Measurements from ENCODE around the gene DHX29.

Gene DHX29

DNA sequence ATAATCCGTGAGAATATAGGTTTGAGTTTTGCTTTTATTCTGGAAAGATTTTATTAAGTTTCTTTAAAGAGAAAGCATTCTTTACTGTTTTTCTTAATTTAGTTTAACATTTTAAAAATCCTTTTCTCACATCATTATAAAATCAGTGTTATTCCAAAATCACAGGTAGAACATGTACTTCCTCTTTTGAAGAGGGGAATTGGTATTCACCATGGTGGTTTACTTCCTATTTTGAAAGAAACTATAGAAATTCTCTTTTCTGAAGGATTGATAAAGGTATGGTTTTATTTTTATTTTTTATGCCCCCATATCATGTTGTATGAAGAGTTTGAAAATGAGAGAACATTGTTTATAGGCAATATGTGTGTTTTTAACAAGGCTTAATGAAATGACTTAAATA, 43.3 kb upstream of the DHX29 start:
- ChIA-PET POLR2A (no interaction called here), CTCF (no interaction called here)
- TF ChIP-seq ZSCAN23 (tag by site-specific recombination; IDR thresholded peaks at IDR 0.05) (no peak), ZNF776 (tag by site-specific recombination; IDR thresholded peaks at IDR 0.05; ENCODE audit: borderline replicate concordance) (no peak), ZNF658 (tag by site-specific recombination; IDR thresholded peaks at IDR 0.05) (no peak), ZNF585B (tag by site-specific recombination; IDR thresholded peaks at IDR 0.05) (no peak), SALL2 (tag by site-specific recombination; IDR thresholded peaks at IDR 0.05; ENCODE audit: borderline replicate concordance) (no peak), ZNF202 (tag by site-specific recombination; IDR thresholded peaks at IDR 0.05; ENCODE audit: borderline replicate concordance) (no peak), ZNF324 (tag by site-specific recombination; IDR thresholded peaks at IDR 0.05) (no peak), ZNF558 (tag by site-specific recombination; IDR thresholded peaks at IDR 0.05) (no peak), BCL6B (tag by site-specific recombination; IDR thresholded peaks at IDR 0.05) (no peak), ZNF354C (tag by site-specific recombination; IDR thresholded peaks at IDR 0.05; ENCODE audit: borderline replicate concordance, low read depth) (no peak), ZNF830 (tag by site-specific recombination; IDR thresholded peaks at IDR 0.05; ENCODE audit: low read depth) (no peak), EGR2 (tag by site-specific recombination; IDR thresholded peaks at IDR 0.05; ENCODE audit: low read depth) (no peak), ZNF19 (tag by site-specific recombination; IDR thresholded peaks at IDR 0.05; ENCODE audit: low read depth) (no peak), KLF7 (tag by site-specific recombination; IDR thresholded peaks at IDR 0.05; ENCODE audit: borderline replicate concordance) (no peak), ZNF571 (tag by site-specific recombination; IDR thresholded peaks at IDR 0.05) (no peak), ZNF501 (tag by site-specific recombination; IDR thresholded peaks at IDR 0.05) (no peak)
- TF ChIP-seq, protein P1, sequence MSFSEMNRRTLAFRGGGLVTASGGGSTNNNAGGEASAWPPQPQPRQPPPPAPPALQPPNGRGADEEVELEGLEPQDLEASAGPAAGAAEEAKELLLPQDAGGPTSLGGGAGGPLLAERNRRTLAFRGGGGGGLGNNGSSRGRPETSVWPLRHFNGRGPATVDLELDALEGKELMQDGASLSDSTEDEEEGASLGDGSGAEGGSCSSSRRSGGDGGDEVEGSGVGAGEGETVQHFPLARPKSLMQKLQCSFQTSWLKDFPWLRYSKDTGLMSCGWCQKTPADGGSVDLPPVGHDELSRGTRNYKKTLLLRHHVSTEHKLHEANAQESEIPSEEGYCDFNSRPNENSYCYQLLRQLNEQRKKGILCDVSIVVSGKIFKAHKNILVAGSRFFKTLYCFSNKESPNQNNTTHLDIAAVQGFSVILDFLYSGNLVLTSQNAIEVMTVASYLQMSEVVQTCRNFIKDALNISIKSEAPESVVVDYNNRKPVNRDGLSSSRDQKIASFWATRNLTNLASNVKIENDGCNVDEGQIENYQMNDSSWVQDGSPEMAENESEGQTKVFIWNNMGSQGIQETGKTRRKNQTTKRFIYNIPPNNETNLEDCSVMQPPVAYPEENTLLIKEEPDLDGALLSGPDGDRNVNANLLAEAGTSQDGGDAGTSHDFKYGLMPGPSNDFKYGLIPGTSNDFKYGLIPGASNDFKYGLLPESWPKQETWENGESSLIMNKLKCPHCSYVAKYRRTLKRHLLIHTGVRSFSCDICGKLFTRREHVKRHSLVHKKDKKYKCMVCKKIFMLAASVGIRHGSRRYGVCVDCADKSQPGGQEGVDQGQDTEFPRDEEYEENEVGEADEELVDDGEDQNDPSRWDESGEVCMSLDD (tag by site-specific recombination; IDR thresholded peaks at IDR 0.05): no peak
- TF ChIP-seq, protein P2, sequence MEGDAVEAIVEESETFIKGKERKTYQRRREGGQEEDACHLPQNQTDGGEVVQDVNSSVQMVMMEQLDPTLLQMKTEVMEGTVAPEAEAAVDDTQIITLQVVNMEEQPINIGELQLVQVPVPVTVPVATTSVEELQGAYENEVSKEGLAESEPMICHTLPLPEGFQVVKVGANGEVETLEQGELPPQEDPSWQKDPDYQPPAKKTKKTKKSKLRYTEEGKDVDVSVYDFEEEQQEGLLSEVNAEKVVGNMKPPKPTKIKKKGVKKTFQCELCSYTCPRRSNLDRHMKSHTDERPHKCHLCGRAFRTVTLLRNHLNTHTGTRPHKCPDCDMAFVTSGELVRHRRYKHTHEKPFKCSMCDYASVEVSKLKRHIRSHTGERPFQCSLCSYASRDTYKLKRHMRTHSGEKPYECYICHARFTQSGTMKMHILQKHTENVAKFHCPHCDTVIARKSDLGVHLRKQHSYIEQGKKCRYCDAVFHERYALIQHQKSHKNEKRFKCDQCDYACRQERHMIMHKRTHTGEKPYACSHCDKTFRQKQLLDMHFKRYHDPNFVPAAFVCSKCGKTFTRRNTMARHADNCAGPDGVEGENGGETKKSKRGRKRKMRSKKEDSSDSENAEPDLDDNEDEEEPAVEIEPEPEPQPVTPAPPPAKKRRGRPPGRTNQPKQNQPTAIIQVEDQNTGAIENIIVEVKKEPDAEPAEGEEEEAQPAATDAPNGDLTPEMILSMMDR (tag by site-specific recombination; IDR thresholded peaks at IDR 0.05): no peak

GRCh38 chr5:55347786-55348185, 40.3 kb upstream of the DHX29 start:
- Histone ChIP-seq H3K4me3 (ENCODE audit: low read depth, low read length) (no peak overlapping the region), H3K9me3 (ENCODE audit: control insufficient read depth, insufficient read depth, low read depth, low read length) (no peaks in the 10 kb centered on the region), H3K27ac (ENCODE audit: extremely low read depth, low read depth, low read length) (no peak overlapping the region), H3K4me1 (ENCODE audit: control insufficient read depth, insufficient read depth, low read length) (no peaks in the 10 kb centered on the region), H3K36me3 (ENCODE audit: control insufficient read depth in 2 of 2, insufficient read depth in 1 of 2, low read length in 2 of 2) (peaks cover 57 to 70% of the 10 kb centered on the region in 2 experiments)
- POLR2A ChIA-PET: no interaction called here
- CTCF ChIA-PET: no interaction called here
- TF ChIP-seq TCF7L2 (IDR thresholded peaks at IDR 0.05; ENCODE audit: borderline replicate concordance, low read depth, low read length) (no peak), OVOL3 (tag by site-specific recombination; IDR thresholded peaks at IDR 0.05) (no peak), ZNF558 (tag by site-specific recombination; IDR thresholded peaks at IDR 0.05) (no peak), MYNN (tag by site-specific recombination; IDR thresholded peaks at IDR 0.05; ENCODE audit: borderline replicate concordance) (no peak), ZNF391 (tag by site-specific recombination; IDR thresholded peaks at IDR 0.05; ENCODE audit: borderline replicate concordance, low read depth) (no peak), ZNF19 (tag by site-specific recombination; IDR thresholded peaks at IDR 0.05; ENCODE audit: low read depth) (no peak), ZBTB17 (tag by site-specific recombination; IDR thresholded peaks at IDR 0.05) (no peak), ZSCAN16 (tag by site-specific recombination; IDR thresholded peaks at IDR 0.05) (no peak), ZSCAN5A (tag by site-specific recombination; IDR thresholded peaks at IDR 0.05) (no peak), ZNF366 (tag by site-specific recombination; conservative IDR thresholded peaks at IDR 0.05) (no peak), SCRT1 (tag by site-specific recombination; IDR thresholded peaks at IDR 0.05; ENCODE audit: borderline replicate concordance) (no peak)
- TF ChIP-seq, protein P1 (tag by site-specific recombination; IDR thresholded peaks at IDR 0.05): no peak

More for the DNA sequence above, 43.3 kb upstream of the DHX29 start:
- no peaks in the 10 kb centered on the region for H3K4me1 ChIP-seq (ENCODE audit: control insufficient read depth, insufficient read depth, low read length)
- H3K27ac ChIP-seq (ENCODE audit: extremely low read depth, low read depth, low read length): no peak overlapping the region
- no peaks in the 10 kb centered on the region for H3K9me3 ChIP-seq (ENCODE audit: control insufficient read depth, insufficient read depth, low read depth, low read length)
- H3K36me3 ChIP-seq (ENCODE audit: control insufficient read depth in 2 of 2, insufficient read depth in 1 of 2, low read length in 2 of 2): peaks cover 58 to 87% of the 10 kb centered on the region in 2 experiments
- no peak overlapping the region for H3K4me3 ChIP-seq (ENCODE audit: low read depth, low read length)

Data from HEK293 (cell line).